Prostate gland (tissue), 2 donors: ENCODE results near the gene SDR39U1. TPM values are rescaled to one million over a fixed set of nuclear protein-coding genes. Genes with fewer than 3 reads are reported as not detected.

ENCODE experiments used
- DNase-seq: peaks from one replicate; pipeline ENCODE4 v3.0.0-alpha.2; 2019; ENCODE audit warnings: low spot score
- H3K27ac ChIP-seq, 2 donors: fragments of 200-600 bp; sonication (generic); 2 replicates each; pipeline ENCODE4 v1.5.1; 2017 to 2019
- H3K27me3 ChIP-seq: fragments of 200-600 bp; sonication (generic); replicated peaks from 2 replicates; pipeline ENCODE4 v1.5.1; 2019; ENCODE audit not compliant: insufficient read depth
- H3K36me3 ChIP-seq, 2 donors: fragments of 200-600 bp; sonication (generic); 1 replicate in 1 of 2; 2 replicates in 1 of 2; pipeline versions ENCODE4 v1.5.1 to v1.8.1; 2017 to 2019
- H3K4me1 ChIP-seq: fragments of 200-600 bp; sonication (generic); replicated peaks from 2 replicates; pipeline ENCODE4 v1.5.1; 2019
- H3K4me3 ChIP-seq, 2 donors: fragments of 200-600 bp; sonication (generic); 2 replicates each; pipeline ENCODE4 v1.5.1; 2017 to 2019
- H3K9me3 ChIP-seq: fragments of 200-600 bp; sonication (generic); 2 replicates; pipeline ENCODE4 v1.5.1; 2017
- POLR2A ChIP-seq: fragments of 450-650 bp; IDR thresholded peaks from one replicate; pipeline ENCODE4 v1.6.1; 2016; ENCODE audit warnings: antibody characterized with exemption, mild to moderate bottlenecking
- POLR2AphosphoS5 ChIP-seq: sonication (generic); formaldehyde crosslinking; IDR thresholded peaks from one replicate; pipeline ENCODE4 v1.6.1; 2017; ENCODE audit warnings: antibody characterized with exemption
- WGBS: methylation state at CpG from one replicate; pipeline ENCODE4 v1.1.5; 2018; 5-methylcytosine and 5-hydroxymethylcytosine counted together
- intact Hi-C: fragments of 100-400 bp; cut with DNase I; formaldehyde crosslinking; loops from one replicate; pipeline ENCODE4 v1.14.2; 2022
- total RNA-seq, 2 donors: library from RNA; depleted of rRNA; stranded (reverse); fragments of >200 nt; gene quantifications; one replicate each; pipeline ENCODE4 v1.1.0, GENCODE V29; 2016
- TF ChIP-seq, protein P1 (sequence below), 4 experiments: fragments of 200-600 bp in 2 of 4; fragments of 450-650 bp in 2 of 4; sonication (generic) in 2 of 4; IDR thresholded peaks; 1 replicate in 3 of 4; 2 replicates in 1 of 4; pipeline ENCODE4 v1.5.1; 2016 to 2019; ENCODE audit warnings: antibody characterized with exemption in 4 of 4, mild to moderate bottlenecking in 2 of 4, moderate library complexity in 2 of 4

SDR39U1 gene
- total RNA-seq, 2 donors from 2014 or later = 49.5 to 64.4 TPM

DNA sequence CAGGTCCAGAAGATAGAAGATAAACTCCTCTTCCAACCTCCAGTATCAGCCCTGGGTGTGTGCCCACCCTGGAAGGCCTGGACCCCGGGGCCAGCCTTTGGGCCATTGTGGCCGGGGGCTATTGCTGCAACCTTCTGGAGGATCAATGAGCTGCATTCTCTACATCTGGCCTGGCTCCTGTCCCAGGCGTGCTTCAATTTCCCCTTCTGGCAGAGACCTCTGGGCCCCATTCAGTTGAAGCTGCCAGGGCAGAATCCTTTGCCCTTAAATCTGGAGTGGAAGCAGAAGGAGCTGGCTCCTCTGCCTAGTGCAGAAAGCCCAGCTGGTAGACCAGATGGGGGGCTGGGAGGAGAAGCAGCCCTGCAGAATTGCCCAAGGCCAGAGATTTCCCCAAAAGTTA lies 33.8 kb downstream of the SDR39U1 start:
- no peaks in the 10 kb centered on the region for H3K36me3 ChIP-seq
- no peak for DNase-seq
- TF ChIP-seq, protein P1, sequence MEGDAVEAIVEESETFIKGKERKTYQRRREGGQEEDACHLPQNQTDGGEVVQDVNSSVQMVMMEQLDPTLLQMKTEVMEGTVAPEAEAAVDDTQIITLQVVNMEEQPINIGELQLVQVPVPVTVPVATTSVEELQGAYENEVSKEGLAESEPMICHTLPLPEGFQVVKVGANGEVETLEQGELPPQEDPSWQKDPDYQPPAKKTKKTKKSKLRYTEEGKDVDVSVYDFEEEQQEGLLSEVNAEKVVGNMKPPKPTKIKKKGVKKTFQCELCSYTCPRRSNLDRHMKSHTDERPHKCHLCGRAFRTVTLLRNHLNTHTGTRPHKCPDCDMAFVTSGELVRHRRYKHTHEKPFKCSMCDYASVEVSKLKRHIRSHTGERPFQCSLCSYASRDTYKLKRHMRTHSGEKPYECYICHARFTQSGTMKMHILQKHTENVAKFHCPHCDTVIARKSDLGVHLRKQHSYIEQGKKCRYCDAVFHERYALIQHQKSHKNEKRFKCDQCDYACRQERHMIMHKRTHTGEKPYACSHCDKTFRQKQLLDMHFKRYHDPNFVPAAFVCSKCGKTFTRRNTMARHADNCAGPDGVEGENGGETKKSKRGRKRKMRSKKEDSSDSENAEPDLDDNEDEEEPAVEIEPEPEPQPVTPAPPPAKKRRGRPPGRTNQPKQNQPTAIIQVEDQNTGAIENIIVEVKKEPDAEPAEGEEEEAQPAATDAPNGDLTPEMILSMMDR (IDR thresholded peaks at IDR 0.05) = no peak
- no peak for TF ChIP-seq POLR2A
- TF ChIP-seq POLR2AphosphoS5 = no peak
- 65% methylated on average over 3 of the region's 3 CpGs for WGBS
- H3K27ac ChIP-seq = no peak overlapping the region
- intact Hi-C loops = no loop called here
- H3K4me3 ChIP-seq = no peak overlapping the region
- H3K4me1 ChIP-seq = no peaks in the 10 kb centered on the region
- H3K9me3 ChIP-seq = no peaks in the 10 kb centered on the region
- H3K27me3 ChIP-seq = no peaks in the 10 kb centered on the region

DNA sequence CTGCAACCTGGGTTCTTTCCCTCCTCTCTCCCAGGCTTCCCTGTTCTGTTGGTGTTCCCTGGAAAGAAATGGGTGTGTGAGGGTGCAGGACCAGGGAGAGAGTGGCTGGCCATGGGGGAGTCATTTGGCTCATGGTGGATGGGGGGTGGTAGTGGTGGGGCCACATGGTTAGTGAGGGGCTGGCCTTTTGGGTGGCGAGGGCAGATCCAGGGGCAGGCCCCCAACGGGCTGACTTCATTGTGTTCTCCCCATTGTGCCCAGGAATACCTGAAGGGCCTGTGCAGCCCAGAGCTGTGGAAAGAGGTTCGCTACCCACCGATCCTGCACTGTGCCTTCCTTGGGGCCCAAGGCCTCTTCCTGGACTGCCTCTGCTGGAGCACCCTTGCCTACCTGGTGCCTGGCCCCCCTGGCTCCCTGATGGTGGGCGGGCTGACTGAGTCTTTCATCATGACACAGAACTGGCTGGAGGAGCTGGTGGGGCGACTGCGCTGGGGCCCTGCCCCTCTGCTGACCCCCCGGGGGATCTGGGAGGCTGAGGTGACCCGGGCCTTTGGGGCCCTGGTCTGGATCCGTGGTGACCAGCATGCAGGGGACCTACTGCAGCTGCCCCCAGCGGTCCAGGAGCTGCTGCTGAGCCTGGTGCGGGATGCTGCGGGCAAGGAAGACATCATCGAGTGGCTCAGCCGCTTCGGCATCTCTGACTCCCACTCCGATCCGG lies 34.8 kb downstream of the SDR39U1 start:
- 93% methylated on average over 17 of the region's 18 CpGs for WGBS
- Histone ChIP-seq H3K36me3 (no peaks in the 10 kb centered on the region), H3K9me3 (no peaks in the 10 kb centered on the region), H3K4me1 (no peaks in the 10 kb centered on the region), H3K4me3 (no peak overlapping the region), H3K27me3 (no peaks in the 10 kb centered on the region), H3K27ac (no peak overlapping the region)
- intact Hi-C loops = no loop called here
- DNase-seq = no peak
- TF ChIP-seq, protein P1 (IDR thresholded peaks at IDR 0.05) = no peak
- TF ChIP-seq POLR2A = no peak
- TF ChIP-seq POLR2AphosphoS5 = no peak

DNA sequence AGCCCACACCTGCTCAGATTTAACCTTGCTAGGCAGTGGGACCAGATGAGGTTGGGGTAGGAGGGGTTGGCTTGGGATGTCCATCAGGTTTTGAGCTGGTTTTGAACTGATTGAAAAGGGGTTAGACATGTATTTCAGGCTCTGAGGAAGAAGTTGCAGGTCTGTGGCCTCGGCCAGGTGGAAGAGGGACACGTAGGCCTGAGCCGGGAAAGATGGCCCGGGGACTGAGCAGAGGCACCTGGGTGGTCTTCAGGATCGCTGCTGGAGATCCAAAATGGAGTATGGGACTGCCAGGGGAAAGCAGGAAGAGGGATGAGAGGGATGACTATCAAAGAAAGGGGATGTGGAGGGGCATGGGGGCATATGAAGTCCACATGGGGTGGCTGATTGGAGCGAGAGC lies 36.2 kb downstream of the SDR39U1 start:
- WGBS = 87% methylated on average over 6 of the region's 6 CpGs
- Histone ChIP-seq H3K4me3 (no peak overlapping the region), H3K27ac (no peak overlapping the region), H3K4me1 (no peaks in the 10 kb centered on the region), H3K27me3 (no peaks in the 10 kb centered on the region), H3K36me3 (no peaks in the 10 kb centered on the region), H3K9me3 (no peaks in the 10 kb centered on the region)
- intact Hi-C loops = no loop called here
- DNase-seq = no peak
- TF ChIP-seq POLR2A (no peak), POLR2AphosphoS5 (no peak)
- TF ChIP-seq, protein P1 (IDR thresholded peaks at IDR 0.05) = no peak

DNA sequence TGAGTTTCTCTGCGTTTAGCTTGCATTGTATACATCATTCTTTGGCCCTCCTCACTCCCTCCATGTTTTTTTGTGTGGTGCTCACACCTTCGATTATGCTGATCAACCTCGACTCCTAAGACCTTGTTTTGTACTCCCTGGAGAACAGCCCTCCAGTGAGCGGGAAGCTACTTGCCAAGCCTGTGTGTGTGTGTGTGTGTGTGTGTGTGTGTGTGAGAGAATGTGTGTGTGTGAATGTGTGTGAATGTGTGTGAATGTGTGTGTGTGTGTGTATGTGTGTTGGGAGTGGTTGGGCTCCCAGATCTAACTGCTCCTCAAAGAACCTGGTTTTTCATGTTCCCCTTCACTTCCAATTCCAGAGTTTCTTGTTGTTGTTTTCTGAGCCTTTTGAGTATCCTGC lies 37.8 kb downstream of the SDR39U1 start:
- H3K9me3 ChIP-seq = no peaks in the 10 kb centered on the region
- H3K36me3 ChIP-seq = no peaks in the 10 kb centered on the region
- H3K4me3 ChIP-seq = no peak overlapping the region
- H3K27me3 ChIP-seq = no peaks in the 10 kb centered on the region
- intact Hi-C loops = no loop called here
- 61% methylated on average over 4 of the region's 4 CpGs for WGBS
- H3K27ac ChIP-seq = no peak overlapping the region
- TF ChIP-seq POLR2A = no peak
- TF ChIP-seq, protein P1 (IDR thresholded peaks at IDR 0.05) = no peak
- TF ChIP-seq POLR2AphosphoS5 = no peak
- H3K4me1 ChIP-seq = no peaks in the 10 kb centered on the region
- DNase-seq = no peak
